Mesendoderm (in vitro differentiated cells): ENCODE measurements around the gene F11. TPM values are rescaled to one million over a fixed set of nuclear protein-coding genes. Genes with fewer than 3 reads are reported as not detected.

Experiments used
- DNase-seq: peaks from one replicate; pipeline ENCODE4 v3.0.0; 2013
- H2AK5ac ChIP-seq: 2 replicates; pipeline ENCODE4 v1.6.1; 2013; ENCODE audit warnings: low read length, inconsistent platforms
- H2BK120ac ChIP-seq: 2 replicates; pipeline ENCODE4 v1.6.1; 2013; ENCODE audit warnings: low read depth, mild to moderate bottlenecking, low read length, moderate library complexity, mixed read lengths
- H2BK15ac ChIP-seq: replicated peaks from 2 replicates; pipeline ENCODE4 v1.6.1; 2013; ENCODE audit warnings: low read depth, mild to moderate bottlenecking, moderate library complexity
- H2BK5ac ChIP-seq: 2 replicates; pipeline ENCODE4 v1.6.1; 2013; ENCODE audit warnings: low read length, inconsistent platforms
- H3K18ac ChIP-seq: 2 replicates; pipeline ENCODE4 v1.6.1; 2013; ENCODE audit warnings: mild to moderate bottlenecking, low read length, mixed read lengths
- H3K23ac ChIP-seq: one replicate; pipeline ENCODE4 v1.6.1; 2013; ENCODE audit warnings: low read length
- H3K27ac ChIP-seq: 2 replicates; pipeline ENCODE4 v1.5.1; 2013; ENCODE audit warnings: low read depth, mild to moderate bottlenecking, inconsistent platforms, low read length, moderate library complexity
- H3K27me3 ChIP-seq: 2 replicates; pipeline ENCODE4 v1.6.1; 2013; ENCODE audit warnings: low read length, control low read depth, mild to moderate bottlenecking, inconsistent platforms; ENCODE audit not compliant: insufficient read depth, poor library complexity
- H3K36me3 ChIP-seq: 2 replicates; pipeline ENCODE4 v1.6.1; 2013; ENCODE audit warnings: low read length, inconsistent platforms; ENCODE audit not compliant: control insufficient read depth, insufficient read depth
- H3K4ac ChIP-seq: one replicate; pipeline ENCODE4 v1.6.1; 2013; ENCODE audit warnings: low read depth, mild to moderate bottlenecking, low read length, moderate library complexity
- H3K4me1 ChIP-seq: 2 replicates; pipeline ENCODE4 v1.6.1; 2013; ENCODE audit warnings: low read depth, low read length, inconsistent platforms; ENCODE audit not compliant: control insufficient read depth
- H3K4me2 ChIP-seq: 2 replicates; pipeline ENCODE4 v1.6.1; 2013; ENCODE audit warnings: low read length
- H3K4me3 ChIP-seq: 2 replicates; pipeline ENCODE4 v1.5.1; 2013; ENCODE audit warnings: mild to moderate bottlenecking, low read length
- H3K56ac ChIP-seq: one replicate; pipeline ENCODE4 v1.6.1; 2013; ENCODE audit warnings: low read length
- H3K79me1 ChIP-seq: 2 replicates; pipeline ENCODE4 v1.6.1; 2013; ENCODE audit warnings: low read length, inconsistent platforms
- H3K79me2 ChIP-seq: 2 replicates; pipeline ENCODE4 v1.6.1; 2013; ENCODE audit warnings: mild to moderate bottlenecking, low read length; ENCODE audit not compliant: control insufficient read depth, insufficient read depth
- H3K9ac ChIP-seq: 2 replicates; pipeline ENCODE4 v1.6.1; 2013; ENCODE audit warnings: low read length, inconsistent platforms
- H4K5ac ChIP-seq: one replicate; pipeline ENCODE4 v1.6.1; 2013; ENCODE audit warnings: low read length
- H4K8ac ChIP-seq: one replicate; pipeline ENCODE4 v1.6.1; 2013; ENCODE audit warnings: low read depth, mild to moderate bottlenecking, control low read depth, low read length, moderate library complexity
- WGBS: extraction: QIAGEN DNeasy Blood & Tissue Kit; methylation state at CpG from one replicate; pipeline ENCODE4 v1.1.7; 2013; ENCODE audit warnings: low lambda C conversion rate, missing lambda C conversion rate; ENCODE audit not compliant: insufficient coverage; ENCODE audit errors: extremely low coverage; 5-methylcytosine and 5-hydroxymethylcytosine counted together
- polyA plus RNA-seq, 2 experiments: library from polyadenylated mRNA; stranded (reverse); fragments of 200-250 nt; gene quantifications; one replicate each; pipeline ENCODE4 v1.2.3, GENCODE V29; 2013

Gene F11
- 0.22 TPM for polyA plus RNA-seq (2013, experiment 1 of 2)
- polyA plus RNA-seq (2013, experiment 2 of 2) = 0.13 TPM

DNA sequence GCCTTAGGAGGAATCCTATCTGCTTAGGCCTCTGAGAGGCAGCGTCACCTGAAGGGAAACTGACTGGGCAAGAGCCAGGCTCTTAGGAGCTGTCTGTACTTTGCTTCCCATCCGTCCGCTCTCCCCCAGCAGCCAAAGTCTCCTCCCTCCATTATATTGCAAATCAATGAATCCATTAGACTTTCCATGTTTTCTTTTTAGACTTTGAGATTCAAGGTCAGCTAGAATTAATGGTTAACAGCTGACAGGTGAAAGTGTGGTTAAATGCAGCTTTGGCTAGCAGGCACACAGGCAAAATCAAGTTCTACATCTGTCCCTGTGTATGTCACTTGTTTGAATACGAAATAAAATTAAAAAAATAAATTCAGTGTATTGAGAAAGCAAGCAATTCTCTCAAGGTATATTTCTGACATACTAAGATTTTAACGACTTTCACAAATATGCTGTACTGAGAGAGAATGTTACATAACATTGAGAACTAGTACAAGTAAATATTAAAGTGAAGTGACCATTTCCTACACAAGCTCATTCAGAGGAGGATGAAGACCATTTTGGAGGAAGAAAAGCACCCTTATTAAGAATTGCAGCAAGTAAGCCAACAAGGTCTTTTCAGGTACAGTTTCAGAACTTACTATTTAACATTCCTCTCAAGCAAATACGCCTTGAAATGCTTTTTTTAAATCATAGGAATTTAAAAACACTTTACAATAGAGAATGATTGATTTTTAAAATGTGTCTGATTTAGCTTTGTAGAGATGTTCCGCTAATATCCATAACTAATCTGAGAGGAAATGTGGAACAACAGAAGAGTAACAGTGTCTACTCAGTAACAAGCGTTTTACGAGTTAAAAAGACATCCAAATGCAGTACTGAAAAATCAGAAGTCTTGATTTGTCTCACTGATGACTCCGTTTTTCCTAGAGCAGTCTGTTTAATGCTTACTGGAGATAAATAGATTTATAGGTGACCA, at the start of gene F11:
F11 (plus strand) TSS at position 507 of the 970 bp plus-strand sequence. CDS start 948 bp downstream, outside the sequence.
- Histone ChIP-seq H3K9ac (no peak within 1 kb of the TSS), H3K18ac (peak within 1 kb of the TSS; percentile 51), H3K56ac (peak within 1 kb of the TSS; percentile 12), H3K4me2 (no peak within 1 kb of the TSS), H4K5ac (no peak within 1 kb of the TSS), H3K27me3 (no peaks in the 10 kb centered on the region), H3K4me3 (no peak within 1 kb of the TSS), H3K4ac (peak within 1 kb of the TSS; percentile 55), H3K79me2 (no peaks in the 10 kb centered on the region), H2AK5ac (no peak within 1 kb of the TSS), H3K23ac (no peak within 1 kb of the TSS), H3K4me1 (peaks cover 2% of the 10 kb centered on the region), H3K27ac (no peak within 1 kb of the TSS), H2BK5ac (no peak within 1 kb of the TSS), H2BK15ac (no peak within 1 kb of the TSS), H3K36me3 (no peaks in the 10 kb centered on the region), H4K8ac (no peak within 1 kb of the TSS), H3K79me1 (no peaks in the 10 kb centered on the region), H2BK120ac (no peak within 1 kb of the TSS)
- DNase-seq = no peak
- WGBS = no CpG with 5 or more reads among the region's 10 CpGs

DNA sequence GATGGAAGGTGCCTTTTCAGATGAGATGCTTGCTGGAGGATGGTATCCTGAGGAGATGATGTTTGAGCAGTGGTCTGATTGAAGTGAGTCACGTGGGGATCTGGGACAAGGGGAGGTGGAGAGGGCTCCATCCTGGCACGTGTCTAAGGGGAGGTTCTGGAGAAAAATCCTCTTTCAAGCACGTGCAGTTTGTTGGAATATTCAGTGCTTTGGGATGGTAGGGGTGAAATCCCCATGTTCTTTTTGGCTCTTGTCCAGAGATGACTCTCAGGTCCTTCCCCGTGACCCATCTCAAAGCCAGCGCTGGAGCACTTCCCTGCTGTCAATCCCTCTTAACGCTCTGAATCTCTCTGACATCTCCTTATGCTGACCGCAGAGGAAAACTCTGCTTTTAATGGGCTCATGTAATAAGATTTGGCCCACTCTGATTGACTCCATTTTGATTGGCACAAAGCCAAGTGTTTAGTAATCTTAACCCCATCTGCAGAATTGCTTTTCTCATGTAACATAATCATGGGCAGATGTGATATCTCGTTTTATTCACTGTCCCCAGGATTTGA, 49.4 kb upstream of the F11 start:
- Histone ChIP-seq H2AK5ac (no peak overlapping the region), H3K9ac (no peak overlapping the region), H3K4me3 (no peak overlapping the region), H3K18ac (no peak overlapping the region), H3K23ac (no peak overlapping the region), H2BK120ac (no peak overlapping the region), H4K8ac (no peak overlapping the region), H3K4me1 (no peaks in the 10 kb centered on the region), H3K79me2 (no peaks in the 10 kb centered on the region), H3K4me2 (no peak overlapping the region), H3K27ac (no peak overlapping the region), H3K4ac (no peak overlapping the region), H4K5ac (no peak overlapping the region), H3K79me1 (no peaks in the 10 kb centered on the region), H3K27me3 (no peaks in the 10 kb centered on the region), H2BK15ac (no peak overlapping the region), H3K56ac (no peak overlapping the region), H3K36me3 (no peaks in the 10 kb centered on the region), H2BK5ac (no peak overlapping the region)
- DNase-seq = no peak
- WGBS = no CpG with 5 or more reads among the region's 8 CpGs

DNA sequence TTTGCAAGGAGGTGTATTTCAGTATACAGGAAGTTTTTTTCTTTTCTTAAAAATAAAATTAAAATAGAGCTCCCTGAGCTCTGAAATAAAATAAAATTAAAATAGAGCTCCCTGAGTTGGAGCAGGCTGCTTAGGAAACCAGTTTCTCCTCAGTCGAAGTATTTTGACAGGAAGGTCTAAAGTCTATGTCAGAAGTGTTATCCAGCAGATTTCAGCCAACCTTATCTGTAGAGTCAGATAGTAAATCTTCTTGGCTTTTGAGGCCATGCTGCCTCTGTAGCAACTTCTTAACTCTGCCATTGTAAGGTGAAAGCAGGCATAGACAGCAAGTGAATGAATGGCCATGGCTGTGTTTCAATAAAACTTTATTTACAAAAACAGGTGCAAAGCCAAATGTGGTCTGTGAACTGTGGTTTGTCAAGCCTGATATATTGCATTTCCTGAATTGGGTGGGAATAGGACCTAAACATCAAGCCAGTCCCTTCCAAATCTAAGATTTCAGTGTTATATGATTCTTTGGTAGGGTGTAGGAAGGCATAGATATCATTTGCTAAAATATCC, 48.2 kb upstream of the F11 start:
- Histone ChIP-seq H3K9ac (no peak overlapping the region), H3K56ac (no peak overlapping the region), H3K4me3 (no peak overlapping the region), H2BK120ac (no peak overlapping the region), H4K5ac (no peak overlapping the region), H3K23ac (no peak overlapping the region), H3K27me3 (no peaks in the 10 kb centered on the region), H3K4me2 (no peak overlapping the region), H3K79me2 (no peaks in the 10 kb centered on the region), H3K4me1 (no peaks in the 10 kb centered on the region), H3K18ac (no peak overlapping the region), H3K4ac (no peak overlapping the region), H3K79me1 (no peaks in the 10 kb centered on the region), H2AK5ac (no peak overlapping the region), H2BK15ac (no peak overlapping the region), H3K36me3 (no peaks in the 10 kb centered on the region), H4K8ac (no peak overlapping the region), H2BK5ac (no peak overlapping the region), H3K27ac (no peak overlapping the region)
- no CpG with 5 or more reads among the region's 1 CpG for WGBS
- peak; percentile 19 for DNase-seq

DNA sequence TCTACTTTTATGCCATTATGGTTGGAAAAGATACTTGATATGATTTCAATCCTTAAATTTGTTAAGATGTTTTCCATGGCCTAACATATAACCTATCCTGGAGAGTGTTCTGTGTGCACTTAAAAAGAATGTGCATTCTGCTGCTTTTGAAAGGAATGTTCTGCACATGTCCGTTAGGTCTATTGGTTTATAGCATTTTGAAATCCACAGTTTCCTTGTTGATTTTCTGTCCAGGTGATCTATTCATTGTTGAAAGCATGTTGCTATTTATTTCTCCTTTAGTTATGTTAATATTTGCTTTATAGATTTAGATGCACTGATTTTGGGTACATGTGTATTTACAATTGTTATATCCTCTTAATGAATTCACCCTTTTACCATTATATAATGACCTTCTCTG, 44.4 kb upstream of the F11 start:
- no peaks in the 10 kb centered on the region for H3K79me1 ChIP-seq
- no peak overlapping the region for H3K4me2 ChIP-seq
- H3K4me1 ChIP-seq = no peaks in the 10 kb centered on the region
- no peaks in the 10 kb centered on the region for H3K79me2 ChIP-seq
- H3K18ac ChIP-seq = no peak overlapping the region
- no peak overlapping the region for H3K4ac ChIP-seq
- no CpG with 5 or more reads among the region's 1 CpG for WGBS
- H4K8ac ChIP-seq = no peak overlapping the region
- H3K9ac ChIP-seq = no peak overlapping the region
- no peak overlapping the region for H2BK15ac ChIP-seq
- no peak overlapping the region for H3K23ac ChIP-seq
- no peak overlapping the region for H3K56ac ChIP-seq
- H2BK5ac ChIP-seq = no peak overlapping the region
- H3K27me3 ChIP-seq = no peaks in the 10 kb centered on the region
- H2AK5ac ChIP-seq = no peak overlapping the region
- no peak overlapping the region for H4K5ac ChIP-seq
- H3K36me3 ChIP-seq = no peaks in the 10 kb centered on the region
- H2BK120ac ChIP-seq = no peak overlapping the region
- H3K4me3 ChIP-seq = no peak overlapping the region
- H3K27ac ChIP-seq = no peak overlapping the region
- DNase-seq = no peak

DNA sequence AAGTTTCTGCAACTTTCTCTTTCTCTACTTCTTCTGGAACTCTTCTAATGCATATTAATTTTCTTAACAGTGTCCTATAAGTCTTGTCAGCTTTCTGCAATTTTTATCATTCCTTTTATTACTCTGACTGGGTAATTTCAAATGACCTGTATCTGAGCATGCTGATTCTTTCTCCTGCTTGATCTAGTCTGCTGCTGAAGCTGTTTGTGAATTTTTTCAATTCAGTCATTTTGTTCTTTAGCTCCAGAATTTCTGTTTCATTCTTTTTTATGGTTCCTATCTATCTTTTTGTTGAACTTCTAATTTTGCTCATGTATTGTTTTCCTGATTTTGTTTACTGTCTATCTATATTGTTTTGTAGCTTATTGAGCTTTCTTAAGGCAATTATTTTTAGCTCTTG, 40.1 kb upstream of the F11 start:
- H3K18ac ChIP-seq = no peak overlapping the region
- H2BK120ac ChIP-seq = no peak overlapping the region
- H3K56ac ChIP-seq = no peak overlapping the region
- peaks cover 2% of the 10 kb centered on the region for H3K4me1 ChIP-seq
- H3K36me3 ChIP-seq = no peaks in the 10 kb centered on the region
- H3K27ac ChIP-seq = no peak overlapping the region
- no peak overlapping the region for H2BK5ac ChIP-seq
- no peak overlapping the region for H3K23ac ChIP-seq
- no peak overlapping the region for H4K8ac ChIP-seq
- no peak overlapping the region for H3K9ac ChIP-seq
- no peaks in the 10 kb centered on the region for H3K27me3 ChIP-seq
- no peak overlapping the region for H2BK15ac ChIP-seq
- H3K4ac ChIP-seq = no peak overlapping the region
- no peak overlapping the region for H3K4me2 ChIP-seq
- no peak overlapping the region for H4K5ac ChIP-seq
- H3K79me1 ChIP-seq = no peaks in the 10 kb centered on the region
- DNase-seq = no peak
- no peaks in the 10 kb centered on the region for H3K79me2 ChIP-seq
- no peak overlapping the region for H3K4me3 ChIP-seq
- H2AK5ac ChIP-seq = no peak overlapping the region
